Activated CD4-positive, alpha-beta memory T cell treated with anti-CD3 and anti-CD28 coated beads, Interleukin-2, amount 10 ng/mL, durations not matched to agents 7 days and 5 days (primary cell): ENCODE measurements around the gene STPG3. TPM values are rescaled to one million over a fixed set of nuclear protein-coding genes. Genes with fewer than 3 reads are reported as not detected.
A peak's percentile ranks its signal among the peaks of the same experiment; 100 is the strongest.

Source experiments
- CTCF ChIA-PET: fragments of 350-600 bp; sonication (Branson Sonifier 250); formaldehyde crosslinking; loops from one replicate; lab custom pipeline; 2021; ENCODE audit warnings: antibody characterized with exemption, inconsistent platforms; lab: Charles Lee
- POLR2A ChIA-PET: fragments of 350-600 bp; sonication (Branson Sonifier 250); formaldehyde crosslinking; loops from one replicate; lab custom pipeline; 2021; ENCODE audit warnings: antibody characterized with exemption; lab: Charles Lee
- DNase-seq: peaks from one replicate; pipeline ENCODE4 v3.0.0-alpha.2; 2020
- H3K27ac Mint-ChIP-seq: one replicate; pipeline ENCODE4 v1.8.0; 2021; ENCODE audit warnings: mild to moderate bottlenecking, mixed read lengths
- H3K27me3 Mint-ChIP-seq: one replicate; pipeline ENCODE4 v1.8.0; 2021; ENCODE audit warnings: mixed read lengths
- H3K36me3 Mint-ChIP-seq: one replicate; pipeline ENCODE4 v1.8.0; 2021; ENCODE audit warnings: low read depth, mixed read lengths
- H3K4me1 Mint-ChIP-seq: one replicate; pipeline ENCODE4 v1.8.0; 2021; ENCODE audit warnings: mixed read lengths
- H3K4me3 Mint-ChIP-seq: one replicate; pipeline ENCODE4 v1.8.0; 2021; ENCODE audit warnings: mild to moderate bottlenecking, mixed read lengths
- H3K9me3 Mint-ChIP-seq: one replicate; pipeline ENCODE4 v1.8.0; 2021; ENCODE audit warnings: mixed read lengths
- total RNA-seq, 2 experiments: library from RNA; stranded (reverse); gene quantifications; one replicate each; pipeline ENCODE4 v1.2.3, GENCODE V29; 2021

Gene STPG3
- total RNA-seq, 2 experiments from 2014 or later, result not detected

- Mint-ChIP-seq H3K4me3 (no peak overlapping the region), H3K4me1 (peaks cover 14% of the 10 kb centered on the region), H3K9me3 (no peaks in the 10 kb centered on the region), H3K27me3 (peaks cover 40% of the 10 kb centered on the region), H3K36me3 (no peaks in the 10 kb centered on the region), H3K27ac (no peak overlapping the region)
- ChIA-PET POLR2A (no interaction called here), CTCF (interaction anchor here (0.7 kb wide), 1 partner anchor 146 kb away, joined by 3 read pairs; no protein-coding TSS in a partner anchor)
- DNase-seq, result no peak
Measured at GRCh38 chr9:137299938-137300337, 48.9 kb downstream of the STPG3 start.

- H3K36me3 Mint-ChIP-seq, result no peaks in the 10 kb centered on the region
- ChIA-PET CTCF (no interaction called here), POLR2A (no interaction called here)
- no peaks in the 10 kb centered on the region for H3K9me3 Mint-ChIP-seq
- peaks cover 18% of the 10 kb centered on the region for H3K4me1 Mint-ChIP-seq
- no peak for DNase-seq
- peak overlapping the region; percentile 61 for H3K4me3 Mint-ChIP-seq
- no peak overlapping the region for H3K27ac Mint-ChIP-seq
- H3K27me3 Mint-ChIP-seq, result peaks cover 40% of the 10 kb centered on the region
Measured at GRCh38 chr9:137300567-137301080, 49.5 kb downstream of the STPG3 start.

- H3K27me3 Mint-ChIP-seq, result peaks cover 39% of the 10 kb centered on the region
- H3K9me3 Mint-ChIP-seq, result no peaks in the 10 kb centered on the region
- H3K36me3 Mint-ChIP-seq, result no peaks in the 10 kb centered on the region
- peak overlapping the region; percentile 61 for H3K4me3 Mint-ChIP-seq
- no peak for DNase-seq
- ChIA-PET POLR2A (interaction anchor here (1.0 to 1.9 kb wide), 5 partner anchors 12 to 161 kb away, joined by 3 to 10 read pairs (median 5); partner anchors contain the start of genes EXD3, NOXA1, NSMF and TUBB4B), CTCF (interaction anchor here (0.6 to 1.9 kb wide), 9 partner anchors 8 to 169 kb away, joined by 3 to 5 read pairs (median 4); partner anchors contain the start of genes EXD3, NOXA1 and TOR4A)
- no peak overlapping the region for H3K27ac Mint-ChIP-seq
- peaks cover 22% of the 10 kb centered on the region for H3K4me1 Mint-ChIP-seq
Measured at GRCh38 chr9:137301081-137301947, 50.2 kb downstream of the STPG3 start.

- no peak within 1 kb of the TSS for H3K27ac Mint-ChIP-seq
- H3K36me3 Mint-ChIP-seq, result no peaks in the 10 kb centered on the region
- DNase-seq, result peak; percentile 90
- ChIA-PET POLR2A (interaction anchor here (0.9 to 1.9 kb wide), 6 partner anchors 11 to 161 kb away, joined by 3 to 10 read pairs (median 4); partner anchors contain the start of genes EXD3, NOXA1, NSMF and TUBB4B), CTCF (interaction anchor here (0.6 to 1.9 kb wide), 9 partner anchors 8 to 169 kb away, joined by 3 to 5 read pairs (median 4); partner anchors contain the start of genes EXD3, NOXA1 and TOR4A)
- peaks cover 32% of the 10 kb centered on the region for H3K27me3 Mint-ChIP-seq
- peaks cover 19% of the 10 kb centered on the region for H3K4me1 Mint-ChIP-seq
- H3K4me3 Mint-ChIP-seq, result peak within 1 kb of the TSS; percentile 48
- no peaks in the 10 kb centered on the region for H3K9me3 Mint-ChIP-seq
Measured at GRCh38 chr9:137302118-137302448, 51.0 kb downstream of the STPG3 start, which contains the start of gene NRARP. Gene NRARP, minus strand, starts transcription at chr9:137302271. Its CDS starts 343 bp downstream, at chr9:137301928.

GRCh38 chr9:137302449-137303150 is 51.5 kb downstream of the STPG3 start:
- Mint-ChIP-seq H3K9me3 (no peaks in the 10 kb centered on the region), H3K27ac (no peak overlapping the region), H3K27me3 (peaks cover 27% of the 10 kb centered on the region), H3K4me3 (no peak overlapping the region), H3K36me3 (no peaks in the 10 kb centered on the region), H3K4me1 (peaks cover 19% of the 10 kb centered on the region)
- CTCF ChIA-PET, result interaction anchor here (1.3 to 1.9 kb wide), 5 partner anchors 20 to 160 kb away, joined by 3 to 5 read pairs (median 4); partner anchors contain the start of genes EXD3, NOXA1 and TOR4A
- no peak for DNase-seq
- POLR2A ChIA-PET, result interaction anchor here (0.9 to 1.9 kb wide), 5 partner anchors 10 to 160 kb away, joined by 3 to 10 read pairs (median 5); partner anchors contain the start of genes EXD3, NOXA1 and TUBB4B

Other genes with a start within 250 kb of the STPG3 start
- 10 to 100 TPM; 55.5 to 65.9 TPM for gene ABCA2, start 223.0 kb upstream of the STPG3 start, total RNA-seq
- gene FUT7, start 219.2 kb upstream of the STPG3 start, total RNA-seq, result 10 to 100 TPM in 1 of 2 experiments, 1 to 10 TPM in 1; 9.9 to 10.4 TPM
- gene NPDC1, start 205.1 kb upstream of the STPG3 start, total RNA-seq, result 10 to 100 TPM; 82.8 to 89.2 TPM
- gene ENTPD2, start 197.2 kb upstream of the STPG3 start, total RNA-seq, result under 1 TPM; 0.15 to 0.40 TPM
- gene SAPCD2, start 180.7 kb upstream of the STPG3 start, total RNA-seq, result 10 to 100 TPM; 26.8 to 27.0 TPM
- 10 to 100 TPM; 20.2 to 21.9 TPM for gene UAP1L1, start 173.8 kb upstream of the STPG3 start, total RNA-seq
- gene MAN1B1, start 164.3 kb upstream of the STPG3 start, total RNA-seq, result 10 to 100 TPM; 51.4 to 51.9 TPM
- gene DPP7, start 136.6 kb upstream of the STPG3 start, total RNA-seq, result 100 to 1,000 TPM; 253 to 257 TPM
- under 1 TPM; 0.40 to 0.43 TPM for gene GRIN1, start 112.1 kb upstream of the STPG3 start, total RNA-seq
- not detected for gene LRRC26, start 81.2 kb upstream of the STPG3 start, total RNA-seq
- gene TMEM210, start 79.2 kb upstream of the STPG3 start, total RNA-seq, result not detected
- 10 to 100 TPM; 53.3 to 57.8 TPM for gene ANAPC2, start 62.7 kb upstream of the STPG3 start, total RNA-seq
- gene SSNA1, start 62.6 kb upstream of the STPG3 start, total RNA-seq, result 10 to 100 TPM; 70.0 to 76.3 TPM
- 1 to 10 TPM; 8.5 to 9.4 TPM for gene TPRN, start 50.5 kb upstream of the STPG3 start, total RNA-seq
- gene TMEM203, start 45.6 kb upstream of the STPG3 start, total RNA-seq, result 10 to 100 TPM; 28.9 to 29.2 TPM
- gene NDOR1, start 45.6 kb upstream of the STPG3 start, total RNA-seq, result 10 to 100 TPM; 27.7 to 30.0 TPM
- gene RNF208, start 29.0 kb upstream of the STPG3 start, total RNA-seq, result 1 to 10 TPM; 2.2 to 2.5 TPM
- under 1 TPM; 0.86 to 0.93 TPM for gene CYSRT1, start 26.1 kb upstream of the STPG3 start, total RNA-seq
- gene RNF224, start 23.8 kb upstream of the STPG3 start, total RNA-seq, result under 1 TPM in 1 of 2 experiments, not detected in 1; 0.20 TPM
- gene SLC34A3, start 20.4 kb upstream of the STPG3 start, total RNA-seq, result not detected
- gene TUBB4B, start 10.0 kb upstream of the STPG3 start, total RNA-seq, result 100 to 1,000 TPM; 314 to 319 TPM
- 10 to 100 TPM; 58.8 to 59.6 TPM for gene NELFB, start 4.0 kb downstream of the STPG3 start, total RNA-seq
- gene TOR4A, start 26.4 kb downstream of the STPG3 start, total RNA-seq, result 10 to 100 TPM; 22.4 to 23.2 TPM
- gene NRARP, start 51.0 kb downstream of the STPG3 start, total RNA-seq, result under 1 TPM; 0.71 to 0.75 TPM
- gene EXD3, start 171.9 kb downstream of the STPG3 start, total RNA-seq, result 10 to 100 TPM; 17.9 to 18.1 TPM
- under 1 TPM; 0.50 to 0.73 TPM for gene NOXA1, start 172.1 kb downstream of the STPG3 start, total RNA-seq
- gene ENTPD8, start 190.1 kb downstream of the STPG3 start, total RNA-seq, result not detected
- 10 to 100 TPM; 29.0 to 31.9 TPM for gene NSMF, start 208.0 kb downstream of the STPG3 start, total RNA-seq